Mesothelial cell of epicardium (in vitro differentiated cells): ENCODE measurements around the gene RIPOR2. TPM values are rescaled to one million over a fixed set of nuclear protein-coding genes. Genes with fewer than 3 reads are reported as not detected.
A peak's percentile ranks its signal among the peaks of the same experiment; 100 is the strongest.

Experiments
- DNase-seq, 2 experiments: peaks; one replicate each; pipeline ENCODE4 v3.0.0; 2021; ENCODE audit warnings: low spot score in 2 of 2; ENCODE audit not compliant: unreplicated experiment in 2 of 2
- H3K27ac Mint-ChIP-seq: 2 replicates; pipeline ENCODE4 v1.8.0; 2021; ENCODE audit warnings: mixed read lengths
- H3K27me3 Mint-ChIP-seq: 2 replicates; pipeline ENCODE4 v1.8.0; 2021; ENCODE audit warnings: low read depth, mixed read lengths
- H3K36me3 Mint-ChIP-seq: 2 replicates; pipeline ENCODE4 v1.8.0; 2021; ENCODE audit warnings: mixed read lengths
- H3K4me1 Mint-ChIP-seq: 2 replicates; pipeline ENCODE4 v1.8.0; 2021; ENCODE audit warnings: mixed read lengths
- H3K4me3 Mint-ChIP-seq: 2 replicates; pipeline ENCODE4 v1.8.0; 2021; ENCODE audit warnings: mild to moderate bottlenecking, moderate library complexity, mixed read lengths
- H3K9me3 Mint-ChIP-seq: 2 replicates; pipeline ENCODE4 v1.8.0; 2021; ENCODE audit warnings: mixed read lengths
- CTCF ChIP-seq: fragments of 200-600 bp; sonication (generic); IDR thresholded peaks from one replicate; pipeline ENCODE4 v1.5.0; 2021; ENCODE audit warnings: antibody characterized with exemption; ENCODE audit not compliant: unreplicated experiment
- total RNA-seq: library from RNA; stranded (reverse); gene quantifications from 3 replicates; pipeline ENCODE4 v1.2.1, GENCODE V29; 2021

RIPOR2 gene
- total RNA-seq, 1 donor from 2014 or later, result 1.7 TPM

- no peaks in the 10 kb centered on the region for H3K9me3 Mint-ChIP-seq
- H3K27me3 Mint-ChIP-seq, result no peaks in the 10 kb centered on the region
- no peaks in the 10 kb centered on the region for H3K36me3 Mint-ChIP-seq
- no peak for TF ChIP-seq CTCF
- peak overlapping the region; percentile 47 for H3K27ac Mint-ChIP-seq
- H3K4me1 Mint-ChIP-seq, result peaks cover 12% of the 10 kb centered on the region
- no peak for DNase-seq
- H3K4me3 Mint-ChIP-seq, result no peak overlapping the region
These were observed 140.7 kb downstream of the RIPOR2 start for GRCh38 chr6:24795106-24795505.

- TF ChIP-seq CTCF, result no peak
- no peak for DNase-seq
- H3K4me3 Mint-ChIP-seq, result no peak overlapping the region
- no peaks in the 10 kb centered on the region for H3K4me1 Mint-ChIP-seq
- peaks cover 31% of the 10 kb centered on the region for H3K36me3 Mint-ChIP-seq
- H3K9me3 Mint-ChIP-seq, result peaks cover 7% of the 10 kb centered on the region
- no peak overlapping the region for H3K27ac Mint-ChIP-seq
- no peaks in the 10 kb centered on the region for H3K27me3 Mint-ChIP-seq
These were observed 147.6 kb downstream of the RIPOR2 start for GRCh38 chr6:24788031-24788665.

DNA sequence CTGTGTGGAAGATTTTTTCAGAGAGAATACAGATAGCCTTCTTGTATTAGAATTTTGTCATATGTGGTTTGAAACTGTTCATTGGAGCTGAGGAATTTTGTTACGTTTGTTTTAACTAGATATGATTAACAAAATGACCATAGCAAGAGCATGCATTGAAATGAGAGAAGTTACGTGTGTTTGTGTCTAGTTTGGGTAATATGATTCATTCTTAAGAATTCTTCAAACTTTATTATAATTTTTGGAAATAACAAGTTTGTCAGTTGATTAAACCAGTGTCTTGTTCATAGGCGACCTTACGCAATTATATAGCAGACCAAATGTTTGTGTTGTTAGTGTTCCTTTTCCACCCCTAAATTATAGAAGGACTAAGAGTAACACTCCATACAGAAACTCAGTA is 155.6 kb downstream of the RIPOR2 start:
- peaks cover 16% of the 10 kb centered on the region for H3K36me3 Mint-ChIP-seq
- H3K27ac Mint-ChIP-seq, result peak overlapping the region; percentile 33
- H3K9me3 Mint-ChIP-seq, result no peaks in the 10 kb centered on the region
- H3K27me3 Mint-ChIP-seq, result no peaks in the 10 kb centered on the region
- no peak for TF ChIP-seq CTCF
- H3K4me3 Mint-ChIP-seq, result no peak overlapping the region
- H3K4me1 Mint-ChIP-seq, result peaks cover 23% of the 10 kb centered on the region
- DNase-seq, result no peak

DNA sequence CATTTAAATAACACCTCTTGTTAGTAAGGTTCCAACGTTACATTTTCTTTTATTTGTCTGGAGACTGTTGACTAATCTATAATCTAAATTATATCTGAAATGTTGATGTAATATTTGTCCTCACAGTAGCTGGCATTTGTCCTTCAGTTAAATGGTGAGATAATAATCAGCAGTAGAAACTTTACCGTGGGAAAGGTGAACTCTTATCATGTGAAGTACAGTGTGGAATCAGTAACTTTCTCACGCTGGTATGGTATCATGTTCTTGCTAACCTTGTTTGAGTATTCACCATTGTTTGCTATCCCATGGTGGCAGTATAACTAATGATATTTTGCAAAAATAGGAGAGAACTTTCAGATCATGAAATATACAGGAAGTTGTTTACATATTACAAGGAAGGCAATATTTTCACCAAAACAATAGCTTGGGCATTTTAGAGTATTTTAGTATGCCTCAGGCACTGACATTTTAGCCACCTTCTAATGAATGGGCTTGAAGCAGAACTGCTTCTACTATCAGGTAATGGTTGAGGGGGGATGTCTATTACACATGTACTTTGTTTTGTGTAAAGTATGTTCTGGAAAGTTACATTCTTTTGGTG is 156.2 kb downstream of the RIPOR2 start:
- Mint-ChIP-seq H3K36me3 (peaks cover 14% of the 10 kb centered on the region), H3K9me3 (no peaks in the 10 kb centered on the region), H3K4me3 (no peak overlapping the region), H3K27me3 (no peaks in the 10 kb centered on the region), H3K27ac (peak overlapping the region; percentile 33), H3K4me1 (peaks cover 23% of the 10 kb centered on the region)
- no peak for TF ChIP-seq CTCF
- DNase-seq, result no peak

DNA sequence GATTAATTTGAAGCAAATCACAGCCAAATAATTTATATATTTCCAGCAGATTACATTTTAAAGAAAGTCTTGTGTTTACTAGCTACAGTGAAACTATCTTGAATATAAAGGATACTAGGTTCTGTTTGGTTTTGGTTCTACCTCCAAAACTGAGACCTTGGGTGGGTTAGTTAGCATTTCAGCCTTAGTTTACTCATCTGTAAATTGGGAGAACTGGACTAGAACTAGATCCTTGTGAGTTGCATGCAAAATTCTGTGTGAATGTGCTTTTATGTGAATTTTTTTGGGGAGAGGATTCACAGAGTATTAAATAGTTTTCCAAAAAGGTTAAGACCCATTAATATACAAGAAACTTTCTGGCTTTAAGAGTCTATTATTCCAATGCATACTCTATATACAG is 156.9 kb downstream of the RIPOR2 start:
- no peak for DNase-seq
- H3K27me3 Mint-ChIP-seq, result no peaks in the 10 kb centered on the region
- no peaks in the 10 kb centered on the region for H3K9me3 Mint-ChIP-seq
- H3K4me3 Mint-ChIP-seq, result no peak overlapping the region
- H3K27ac Mint-ChIP-seq, result no peak overlapping the region
- H3K36me3 Mint-ChIP-seq, result peaks cover 11% of the 10 kb centered on the region
- no peak for TF ChIP-seq CTCF
- H3K4me1 Mint-ChIP-seq, result peaks cover 23% of the 10 kb centered on the region
